DND-41 (cell line): ENCODE measurements around the gene KRTAP5-9.

Experiments
- EZH2 ChIP-seq: IDR thresholded peaks from 3 replicates; pipeline ENCODE4 v1.6.1; 2012; ENCODE audit warnings: borderline replicate concordance, low read depth, mild to moderate bottlenecking, moderate library complexity, low read length, inconsistent platforms; ENCODE audit not compliant: severe bottlenecking
- TF ChIP-seq, protein P1 (sequence below): IDR thresholded peaks from 2 replicates; pipeline ENCODE4 v1.5.1; 2012; ENCODE audit warnings: borderline replicate concordance, low read length, moderate library complexity, mild to moderate bottlenecking; ENCODE audit not compliant: poor library complexity, severe bottlenecking; ENCODE audit errors: extremely low read depth

DNA sequence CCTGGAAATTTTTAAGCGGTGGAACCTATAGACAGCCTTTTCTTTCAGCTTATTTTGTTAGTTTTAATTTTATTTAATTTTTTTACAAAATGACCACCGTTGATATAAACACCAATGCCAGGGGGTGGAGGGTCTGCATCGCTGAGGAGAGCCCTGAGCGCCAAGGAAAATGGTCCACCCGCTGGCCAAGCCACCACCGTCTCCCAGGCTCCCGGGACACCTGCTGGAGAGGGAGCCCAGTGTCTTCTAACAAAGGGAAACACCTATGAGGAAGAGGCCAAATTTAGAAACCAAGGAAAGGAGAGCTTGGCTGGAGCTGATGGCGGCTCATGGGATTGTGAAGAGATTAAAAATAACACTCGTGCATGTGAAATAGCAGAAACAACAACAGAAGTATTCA, 10.7 kb upstream of the KRTAP5-9 start:
- TF ChIP-seq, protein P1, sequence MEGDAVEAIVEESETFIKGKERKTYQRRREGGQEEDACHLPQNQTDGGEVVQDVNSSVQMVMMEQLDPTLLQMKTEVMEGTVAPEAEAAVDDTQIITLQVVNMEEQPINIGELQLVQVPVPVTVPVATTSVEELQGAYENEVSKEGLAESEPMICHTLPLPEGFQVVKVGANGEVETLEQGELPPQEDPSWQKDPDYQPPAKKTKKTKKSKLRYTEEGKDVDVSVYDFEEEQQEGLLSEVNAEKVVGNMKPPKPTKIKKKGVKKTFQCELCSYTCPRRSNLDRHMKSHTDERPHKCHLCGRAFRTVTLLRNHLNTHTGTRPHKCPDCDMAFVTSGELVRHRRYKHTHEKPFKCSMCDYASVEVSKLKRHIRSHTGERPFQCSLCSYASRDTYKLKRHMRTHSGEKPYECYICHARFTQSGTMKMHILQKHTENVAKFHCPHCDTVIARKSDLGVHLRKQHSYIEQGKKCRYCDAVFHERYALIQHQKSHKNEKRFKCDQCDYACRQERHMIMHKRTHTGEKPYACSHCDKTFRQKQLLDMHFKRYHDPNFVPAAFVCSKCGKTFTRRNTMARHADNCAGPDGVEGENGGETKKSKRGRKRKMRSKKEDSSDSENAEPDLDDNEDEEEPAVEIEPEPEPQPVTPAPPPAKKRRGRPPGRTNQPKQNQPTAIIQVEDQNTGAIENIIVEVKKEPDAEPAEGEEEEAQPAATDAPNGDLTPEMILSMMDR, result no peak
- no peak for TF ChIP-seq EZH2
